Heart right ventricle (tissue), 16 donors: Measurements from ENCODE around the gene ZNF385A. TPM values are rescaled to one million over a fixed set of nuclear protein-coding genes. Genes with fewer than 3 reads are reported as not detected.

Experiments
- ATAC-seq, 8 donors: fragments of 200-7000 bp; cut with Tn5 transposase; one replicate each; pipeline ENCODE4 v1.9.1; 2020; ENCODE audit warnings: mild to moderate bottlenecking in 8 of 8, moderate library complexity in 8 of 8, moderate number of reproducible peaks in 1 of 8
- DNase-seq, 2 donors: peaks; one replicate each; pipeline ENCODE4 v3.0.0-alpha.2; 2020
- H3K27ac ChIP-seq, 10 donors: fragments of 200-600 bp; sonication (generic) in 2 of 10; one replicate each; pipeline versions ENCODE4 v1.5.0 to v1.8.0; 2020 to 2022; ENCODE audit warnings: mild to moderate bottlenecking in 3 of 10
- H3K27me3 ChIP-seq, 7 donors: fragments of 200-600 bp; one replicate each; pipeline ENCODE4 v1.8.0; 2021 to 2022; ENCODE audit warnings: mild to moderate bottlenecking in 2 of 7
- H3K36me3 ChIP-seq, 9 donors: fragments of 200-600 bp; sonication (generic) in 1 of 9; one replicate each; pipeline versions ENCODE4 v1.5.0 to v1.8.0; 2020 to 2022; ENCODE audit warnings: mild to moderate bottlenecking in 2 of 9
- H3K4me1 ChIP-seq, 9 donors: fragments of 200-600 bp; sonication (generic) in 1 of 9; one replicate each; pipeline versions ENCODE4 v1.5.0 to v1.8.0; 2020 to 2022; ENCODE audit warnings: mild to moderate bottlenecking in 4 of 9
- H3K4me3 ChIP-seq, 10 donors: fragments of 200-600 bp; sonication (generic) in 2 of 10; one replicate each; pipeline versions ENCODE4 v1.5.0 to v1.8.0; 2020 to 2022; ENCODE audit warnings: mild to moderate bottlenecking in 7 of 10, moderate library complexity in 2 of 10
- H3K9me3 ChIP-seq, 11 donors: fragments of 200-600 bp in 10 of 11; sonication (generic) in 2 of 11; one replicate each; pipeline versions ENCODE4 v1.5.0 to v1.8.0; 2013 to 2022; ENCODE audit warnings: mild to moderate bottlenecking in 2 of 11, control low read depth in 1 of 11, moderate library complexity in 1 of 11
- CTCF ChIP-seq, 9 donors: fragments of 200-600 bp; sonication (generic) in 2 of 9; IDR thresholded peaks; one replicate each; pipeline versions ENCODE4 v1.5.0 to v1.8.0; 2021 to 2022; ENCODE audit warnings: antibody characterized with exemption in 9 of 9, mild to moderate bottlenecking in 5 of 9, moderate library complexity in 1 of 9
- WGBS, 2 donors: extraction: QIAGEN DNeasy Blood & Tissue Kit; methylation state at CpG; one replicate each; pipeline ENCODE4 v1.1.7; 2013; ENCODE audit warnings: inconsistent platforms in 1 of 2; 5-methylcytosine and 5-hydroxymethylcytosine counted together
- intact Hi-C, 10 donors: fragments of 100-400 bp; cut with DNase I; formaldehyde crosslinking; loops; one replicate each; pipeline versions ENCODE4 v1.11.1 to v1.14.2; 2022
- polyA plus RNA-seq, 2 donors: library from polyadenylated mRNA; stranded (reverse); fragments of 200-250 nt; gene quantifications; one replicate each; pipeline ENCODE4 v1.2.3, GENCODE V29; 2013
- total RNA-seq, 10 donors: library from RNA; stranded (reverse); fragmentation: NEBNext Ultra II Directional in 3 of 10; extraction: Animal tissue kit (Norgen Biotek cat#: 25700) in 3 of 10; gene quantifications; one replicate each; pipeline versions ENCODE4 v1.2.1 to v1.2.4, GENCODE V29; 2021 to 2023
- donor health status: Arrhythmogenic right ventricular cardiomyopathy.
- donor health status: ischemic (EF 13 %, LVEDD 7.1; RV severe dilation, severe dysfunction).
- donor health status: healthy with polysubstance abuse.
- donor health status: DM: no; HTN: yes; CAD: no.
- donor health status: DM: no; HTN: no; CAD: no.
- donor health status: ischemic (EF 25% LVEDD 6.9; RV normal size, moderate dysfunction).
- donor health status: ischemic (EF 25% LVEDD 5.7; RV mildly dilated, moderate dysfunction).
- donor health status: healthy.
- donor health status: DM: yes; HTN: yes; CAD: no.
- donor health status: Ischemic cardiomyopathy.
- donor health status: ischemic (EF 35%, LVEDD 5.7; RV mildly dilated, moderate dysfunction).
- donor health status: nonischemic (EF 11% LVEDD 7.7; RV severe dilation, severe dysfunction).
- donor health status: DM: yes; HTN: yes; CAD: no.
- donor health status: PGD.
- donor health status: ischemic (EF 29% LVEDD 5.4; RV normal size, mild dysfunction).
- donor health status: nonischemic (EF 23%, LVEDD 6.1; RV moderate dilation, normal function).

Gene ZNF385A
- total and polyA plus RNA-seq, 12 donors, result 3.8 to 19.1 (median 5.8) TPM

GRCh38 chr12:54415221-54415929, 30.8 kb upstream of the ZNF385A start:
- 60 to 75% methylated on average over 4 of the region's 4 CpGs for WGBS, 2 donors
- H3K36me3 ChIP-seq, result peaks cover 0 to 23% (median 0%) of the 10 kb centered on the region in 9 donors
- H3K9me3 ChIP-seq, result no peaks in the 10 kb centered on the region
- no peak for TF ChIP-seq CTCF (IDR thresholded peaks at IDR 0.05)
- H3K27ac ChIP-seq, result peak overlapping the region in 7 of 10 donors; percentile 13 to 98 (median 95)
- H3K27me3 ChIP-seq, result no peaks in the 10 kb centered on the region
- DNase-seq (no peak), ATAC-seq (no peak)
- intact Hi-C loops, result no loop called here
- peak overlapping the region in 3 of 10 donors; percentile 7 to 10 (median 9) for H3K4me3 ChIP-seq
- H3K4me1 ChIP-seq, result peaks cover 47 to 86% (median 82%) of the 10 kb centered on the region in 9 donors

GRCh38 chr12:54413284-54414190, 29.0 kb upstream of the ZNF385A start:
- ATAC-seq (peak; percentile 16 to 57 (median 38)), DNase-seq (peak; percentile 57 to 60)
- TF ChIP-seq CTCF (IDR thresholded peaks at IDR 0.05), result no peak
- Histone ChIP-seq H3K27me3 (no peaks in the 10 kb centered on the region), H3K4me1 (peaks cover 37 to 90% (median 78%) of the 10 kb centered on the region in 9 donors), H3K27ac (peak overlapping the region; percentile 57 to 98 (median 84)), H3K4me3 (peak overlapping the region in 7 of 10 donors; percentile 8 to 36 (median 19)), H3K9me3 (no peaks in the 10 kb centered on the region), H3K36me3 (peaks cover 0 to 42% (median 9%) of the 10 kb centered on the region in 9 donors)
- WGBS, 2 donors, result 50 to 53% methylated on average over 9 of the region's 9 CpGs
- intact Hi-C loops, result no loop called here

GRCh38 chr12:54412786-54413185, 28.3 kb upstream of the ZNF385A start:
- H3K27me3 ChIP-seq, result no peaks in the 10 kb centered on the region
- 54 to 65% methylated on average over 3 of the region's 3 CpGs for whole genome bisulfite sequencing, 2 donors
- H3K4me3 ChIP-seq, result peak overlapping the region in 5 of 10 donors; percentile 3 to 36 (median 15)
- no peaks in the 10 kb centered on the region for H3K9me3 ChIP-seq
- peaks cover 0 to 49% (median 9%) of the 10 kb centered on the region in 9 donors for H3K36me3 ChIP-seq
- DNase-seq (no peak), ATAC-seq (peak in 6 of 8 donors; percentile 39 to 58 (median 48))
- TF ChIP-seq CTCF (IDR thresholded peaks at IDR 0.05), result no peak
- peak overlapping the region; percentile 57 to 98 (median 84) for H3K27ac ChIP-seq
- intact Hi-C loops, result no loop called here
- peaks cover 37 to 97% (median 84%) of the 10 kb centered on the region in 9 donors for H3K4me1 ChIP-seq

- Histone ChIP-seq H3K9me3 (no peaks in the 10 kb centered on the region), H3K4me1 (peaks cover 37 to 98% (median 84%) of the 10 kb centered on the region in 9 donors), H3K27me3 (no peaks in the 10 kb centered on the region), H3K27ac (peak overlapping the region; percentile 57 to 98 (median 84)), H3K4me3 (peak overlapping the region in 4 of 10 donors; percentile 2 to 36 (median 9)), H3K36me3 (peaks cover 0 to 54% (median 11%) of the 10 kb centered on the region in 9 donors)
- DNase-seq (no peak), ATAC-seq (peak in 6 of 8 donors; percentile 2 to 48 (median 22))
- intact Hi-C loops, result no loop called here
- 62 to 84% methylated on average over 4 of the region's 4 CpGs for WGBS, 2 donors
- no peak for TF ChIP-seq CTCF (IDR thresholded peaks at IDR 0.05)
Measured at GRCh38 chr12:54412348-54412747, 27.8 kb upstream of the ZNF385A start.
